T-helper 1 cell treated with Interleukin-12 subunit alpha and Interleukin-12 subunit beta and Interleukin-4 antibody, amounts not matched to agents 30 μg/mL and 1 μg/mL, for 36 hours (primary cell): ENCODE data around the gene PKNOX1.
"Not testable (repeated sequence)": the region's sequence is repeated elsewhere in the genome, so short reads cannot be mapped to it uniquely, and the experiment has no call there.

ENCODE experiments used
- H3K27ac Mint-ChIP-seq: one replicate; pipeline ENCODE4 v1.8.0; 2021; ENCODE audit warnings: mild to moderate bottlenecking, mixed read lengths
- H3K27me3 Mint-ChIP-seq: one replicate; pipeline ENCODE4 v1.8.0; 2021; ENCODE audit warnings: low read depth, mixed read lengths
- H3K36me3 Mint-ChIP-seq: one replicate; pipeline ENCODE4 v1.8.0; 2021; ENCODE audit warnings: low read depth, mixed read lengths
- H3K4me1 Mint-ChIP-seq: one replicate; pipeline ENCODE4 v1.8.0; 2021; ENCODE audit warnings: low read depth, mixed read lengths
- H3K4me3 Mint-ChIP-seq: one replicate; pipeline ENCODE4 v1.8.0; 2021; ENCODE audit warnings: mild to moderate bottlenecking, moderate library complexity, mixed read lengths
- H3K9me3 Mint-ChIP-seq: one replicate; pipeline ENCODE4 v1.8.0; 2021; ENCODE audit warnings: mixed read lengths

PKNOX1 gene

GRCh38 chr21:42989816-42990650, 15.7 kb downstream of the PKNOX1 start:
- Mint-ChIP-seq H3K36me3 (no peaks in the 10 kb centered on the region), H3K4me3 (no peak overlapping the region), H3K4me1 (peaks cover 15% of the 10 kb centered on the region), H3K27ac (no peak overlapping the region), H3K9me3 (no peaks in the 10 kb centered on the region), H3K27me3 (no peaks in the 10 kb centered on the region)

- Mint-ChIP-seq H3K9me3 (peaks cover 1% of the 10 kb centered on the region), H3K4me3 (no peak overlapping the region), H3K4me1 (peaks cover 10% of the 10 kb centered on the region), H3K36me3 (peaks cover 2% of the 10 kb centered on the region), H3K27me3 (no peaks in the 10 kb centered on the region), H3K27ac (no peak overlapping the region)
Observed at GRCh38 chr21:42991992-42992740, 17.8 kb downstream of the PKNOX1 start.

GRCh38 chr21:42993051-42993712, 18.8 kb downstream of the PKNOX1 start:
- Mint-ChIP-seq H3K27ac (no peak overlapping the region), H3K9me3 (peaks cover 12% of the 10 kb centered on the region), H3K27me3 (no peaks in the 10 kb centered on the region), H3K4me1 (peaks cover 11% of the 10 kb centered on the region), H3K4me3 (no peak overlapping the region), H3K36me3 (peaks cover 9% of the 10 kb centered on the region)

DNA sequence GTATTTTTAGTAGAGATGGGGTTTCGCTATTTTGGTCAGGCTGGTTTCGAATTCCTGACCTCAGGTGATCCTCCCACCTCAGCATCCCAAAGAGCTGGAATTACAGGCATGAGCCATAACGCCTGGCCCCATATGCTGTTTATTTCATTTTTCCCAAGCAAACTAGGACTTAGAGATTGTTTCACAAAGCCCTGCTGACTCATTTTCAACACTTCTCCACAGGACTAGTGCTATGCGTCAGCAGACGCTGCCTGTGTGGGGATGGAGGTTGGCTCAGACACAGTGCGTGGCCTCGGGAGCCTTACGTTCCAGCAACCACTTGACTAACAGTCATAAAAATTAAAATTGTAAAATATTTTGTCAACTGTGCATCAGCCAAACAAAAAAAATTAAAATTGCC, 22.7 kb downstream of the PKNOX1 start:
- H3K27ac Mint-ChIP-seq = no peak overlapping the region
- peaks cover 3% of the 10 kb centered on the region for H3K4me1 Mint-ChIP-seq
- H3K27me3 Mint-ChIP-seq = no peaks in the 10 kb centered on the region
- H3K9me3 Mint-ChIP-seq = peaks cover 23% of the 10 kb centered on the region
- no peak overlapping the region for H3K4me3 Mint-ChIP-seq
- peaks cover 20% of the 10 kb centered on the region for H3K36me3 Mint-ChIP-seq

- not testable (repeated sequence) for H3K4me3 Mint-ChIP-seq, H3K27me3 Mint-ChIP-seq
- H3K9me3 Mint-ChIP-seq = peaks cover 23% of the 10 kb centered on the region
Observed at GRCh38 chr21:42997983-42998382, 23.6 kb downstream of the PKNOX1 start.

DNA sequence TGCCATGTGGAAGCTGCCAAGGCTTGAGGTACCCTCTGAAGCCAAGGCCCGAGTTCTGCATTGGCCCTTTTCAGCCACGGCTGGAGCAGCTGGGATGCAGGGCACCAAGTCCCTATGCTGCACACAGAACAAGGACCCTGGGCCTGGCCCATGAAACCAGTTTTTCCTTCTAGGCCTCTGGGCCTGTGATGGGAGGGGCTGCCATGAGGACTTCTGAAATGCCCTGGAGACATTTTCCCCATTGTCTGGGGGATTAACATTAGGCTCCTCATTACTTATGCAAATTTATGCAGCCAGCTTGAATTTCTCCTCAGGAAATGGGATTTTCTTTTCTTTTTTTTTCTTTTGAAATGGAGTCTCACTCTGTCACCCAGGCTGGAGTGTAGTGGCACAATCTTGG, 24.8 kb downstream of the PKNOX1 start:
- Mint-ChIP-seq H3K9me3 (peaks cover 23% of the 10 kb centered on the region), H3K36me3 (peaks cover 20% of the 10 kb centered on the region)
- not testable (repeated sequence) for H3K27me3 Mint-ChIP-seq, H3K27ac Mint-ChIP-seq, H3K4me3 Mint-ChIP-seq, H3K4me1 Mint-ChIP-seq

More at GRCh38 chr21:42997983-42998382, 23.6 kb downstream of the PKNOX1 start:
- H3K27ac Mint-ChIP-seq, H3K4me1 Mint-ChIP-seq: not testable (repeated sequence)
- H3K36me3 Mint-ChIP-seq = peaks cover 20% of the 10 kb centered on the region

DNA sequence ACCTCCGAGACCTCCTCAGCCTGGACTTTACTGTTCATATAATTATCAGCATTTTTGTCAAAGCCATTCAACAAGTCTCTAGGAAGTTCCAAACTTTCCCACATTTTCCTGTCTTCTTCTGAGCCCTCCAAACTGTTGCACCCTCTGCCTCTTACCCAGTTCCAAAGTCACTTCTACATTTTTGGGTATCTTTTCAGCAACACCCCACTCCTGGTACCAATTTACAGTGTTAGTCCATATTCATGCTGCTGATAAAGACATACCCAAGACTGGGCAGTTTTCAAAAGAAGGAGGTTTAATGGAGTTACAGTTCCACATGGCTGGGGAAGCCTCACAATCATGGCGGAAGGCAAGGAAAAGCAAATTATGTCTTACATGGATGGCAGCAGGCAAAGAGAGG, 25.7 kb downstream of the PKNOX1 start:
- not testable (repeated sequence) for H3K27me3 Mint-ChIP-seq

GRCh38 chr21:43001316-43001715, 27.0 kb downstream of the PKNOX1 start:
- no peak overlapping the region for H3K27ac Mint-ChIP-seq
- H3K27me3 Mint-ChIP-seq = no peaks in the 10 kb centered on the region
- no peak overlapping the region for H3K4me3 Mint-ChIP-seq
- H3K36me3 Mint-ChIP-seq = peaks cover 27% of the 10 kb centered on the region
- H3K4me1 Mint-ChIP-seq = peaks cover 3% of the 10 kb centered on the region
- peaks cover 23% of the 10 kb centered on the region for H3K9me3 Mint-ChIP-seq

More for the DNA sequence above, 25.7 kb downstream of the PKNOX1 start:
- H3K4me3 Mint-ChIP-seq, H3K27ac Mint-ChIP-seq, H3K4me1 Mint-ChIP-seq: not testable (repeated sequence)
- Mint-ChIP-seq H3K36me3 (peaks cover 23% of the 10 kb centered on the region), H3K9me3 (peaks cover 23% of the 10 kb centered on the region)

- no peaks in the 10 kb centered on the region for H3K27me3 Mint-ChIP-seq
- H3K4me3 Mint-ChIP-seq = no peak overlapping the region
- H3K4me1 Mint-ChIP-seq = no peaks in the 10 kb centered on the region
- peaks cover 4% of the 10 kb centered on the region for H3K9me3 Mint-ChIP-seq
- no peak overlapping the region for H3K27ac Mint-ChIP-seq
- peaks cover 29% of the 10 kb centered on the region for H3K36me3 Mint-ChIP-seq
Observed at GRCh38 chr21:43004926-43005325, 30.6 kb downstream of the PKNOX1 start.

GRCh38 chr21:43005635-43006034, 31.3 kb downstream of the PKNOX1 start:
- no peaks in the 10 kb centered on the region for H3K27me3 Mint-ChIP-seq
- no peak overlapping the region for H3K4me3 Mint-ChIP-seq
- no peak overlapping the region for H3K27ac Mint-ChIP-seq
- H3K4me1 Mint-ChIP-seq = no peaks in the 10 kb centered on the region
- peaks cover 27% of the 10 kb centered on the region for H3K36me3 Mint-ChIP-seq
- no peaks in the 10 kb centered on the region for H3K9me3 Mint-ChIP-seq

- H3K4me3 Mint-ChIP-seq, H3K27ac Mint-ChIP-seq, H3K9me3 Mint-ChIP-seq, H3K27me3 Mint-ChIP-seq, H3K4me1 Mint-ChIP-seq: not testable (repeated sequence)
- H3K36me3 Mint-ChIP-seq = peaks cover 26% of the 10 kb centered on the region
Observed at GRCh38 chr21:43006051-43006873, 31.9 kb downstream of the PKNOX1 start.

GRCh38 chr21:43006874-43007208, 32.5 kb downstream of the PKNOX1 start:
- Mint-ChIP-seq H3K36me3 (peaks cover 28% of the 10 kb centered on the region), H3K4me3 (no peak overlapping the region), H3K27me3 (no peaks in the 10 kb centered on the region), H3K27ac (no peak overlapping the region), H3K4me1 (peaks cover 2% of the 10 kb centered on the region), H3K9me3 (no peaks in the 10 kb centered on the region)

GRCh38 chr21:43012596-43012995, 38.2 kb downstream of the PKNOX1 start:
- H3K36me3 Mint-ChIP-seq = peaks cover 29% of the 10 kb centered on the region
- no peaks in the 10 kb centered on the region for H3K27me3 Mint-ChIP-seq
- H3K4me3 Mint-ChIP-seq = no peak overlapping the region
- peaks cover 5% of the 10 kb centered on the region for H3K4me1 Mint-ChIP-seq
- H3K9me3 Mint-ChIP-seq = no peaks in the 10 kb centered on the region
- H3K27ac Mint-ChIP-seq = no peak overlapping the region

- no peak overlapping the region for H3K27ac Mint-ChIP-seq
- no peaks in the 10 kb centered on the region for H3K9me3 Mint-ChIP-seq
Observed at GRCh38 chr21:43015906-43016540, 41.7 kb downstream of the PKNOX1 start.

More at GRCh38 chr21:43015906-43016540, 41.7 kb downstream of the PKNOX1 start:
- Mint-ChIP-seq H3K27me3 (no peaks in the 10 kb centered on the region), H3K36me3 (peaks cover 24% of the 10 kb centered on the region), H3K4me1 (peaks cover 5% of the 10 kb centered on the region), H3K4me3 (no peak overlapping the region)
